ENCODE measurements around the gene RGPD5. TPM values are rescaled to one million over a fixed set of nuclear protein-coding genes. Genes with fewer than 3 reads are reported as not detected.
"Not testable (repeated sequence)": the region's sequence is repeated elsewhere in the genome, so short reads cannot be mapped to it uniquely, and the experiment has no call there.

The RGPD5 gene
- 10.5 TPM for polyA plus RNA-seq (2013, experiment 1 of 2; ENCODE audit: insufficient read length)
- polyA plus RNA-seq (2013, experiment 2 of 2; ENCODE audit: insufficient read length): 15.2 TPM

DNA sequence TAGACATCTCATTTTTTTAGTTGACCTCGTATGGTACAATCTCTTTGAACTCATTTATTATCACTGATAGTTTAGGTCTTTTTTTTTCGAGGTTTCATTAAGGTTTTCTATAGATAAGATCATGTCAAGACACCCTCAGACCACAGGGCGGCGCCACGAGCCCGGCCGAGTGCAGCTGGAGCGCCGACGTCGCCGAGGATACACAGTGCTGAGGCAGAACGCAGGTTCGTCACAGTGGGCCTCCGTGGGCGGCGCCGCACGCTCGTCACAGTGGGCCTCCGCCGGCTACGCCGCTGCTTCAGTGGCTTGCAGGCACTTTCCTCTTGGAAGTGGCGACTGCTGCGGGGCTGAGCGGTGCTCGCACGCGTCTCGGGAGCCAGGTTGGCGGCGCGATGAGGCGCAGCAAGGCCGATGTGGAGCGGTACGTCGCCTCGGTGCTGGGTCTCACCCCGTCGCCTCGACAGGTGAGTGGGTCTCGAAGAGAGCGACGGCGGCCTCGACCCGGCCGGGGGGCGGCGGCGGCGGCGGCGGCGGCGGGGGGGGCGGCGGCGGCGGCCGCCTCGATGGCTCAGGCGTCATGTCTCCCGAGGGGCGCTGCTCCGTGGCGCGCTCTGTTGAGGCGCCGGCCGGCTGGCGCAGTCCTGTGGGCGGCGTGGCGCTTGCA is at the start of gene RGPD5:
Gene RGPD5, plus strand, starts transcription at position 232 of the 664 bp plus-strand sequence. Its CDS starts 161 bp downstream, at position 393.
- DNase-seq: not testable (repeated sequence)

DNA sequence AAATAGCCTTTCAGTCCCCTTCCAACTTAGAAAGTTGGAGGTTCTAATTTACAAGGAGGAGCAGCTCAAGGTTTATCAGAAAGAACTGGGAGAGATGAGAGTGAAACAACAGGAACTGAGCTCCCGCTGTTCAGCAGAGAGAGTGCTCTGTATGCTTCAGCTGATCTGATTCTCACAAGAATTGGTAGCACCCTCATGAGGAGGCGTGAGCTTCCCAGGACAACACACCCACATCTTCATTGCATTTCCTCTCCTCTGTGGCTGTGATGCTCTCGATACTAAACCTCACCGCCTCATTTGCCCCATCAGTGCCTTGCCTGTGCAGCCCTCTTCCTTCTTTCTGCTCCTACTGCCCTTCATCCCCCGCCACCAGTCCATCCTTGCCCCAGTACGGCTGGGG is 42.5 kb upstream of the RGPD5 start:
- not testable (repeated sequence) for DNase-seq

- not testable (repeated sequence) for DNase-seq
Observed at GRCh38 chr2:109757163-109757824, 36.8 kb upstream of the RGPD5 start.

DNA sequence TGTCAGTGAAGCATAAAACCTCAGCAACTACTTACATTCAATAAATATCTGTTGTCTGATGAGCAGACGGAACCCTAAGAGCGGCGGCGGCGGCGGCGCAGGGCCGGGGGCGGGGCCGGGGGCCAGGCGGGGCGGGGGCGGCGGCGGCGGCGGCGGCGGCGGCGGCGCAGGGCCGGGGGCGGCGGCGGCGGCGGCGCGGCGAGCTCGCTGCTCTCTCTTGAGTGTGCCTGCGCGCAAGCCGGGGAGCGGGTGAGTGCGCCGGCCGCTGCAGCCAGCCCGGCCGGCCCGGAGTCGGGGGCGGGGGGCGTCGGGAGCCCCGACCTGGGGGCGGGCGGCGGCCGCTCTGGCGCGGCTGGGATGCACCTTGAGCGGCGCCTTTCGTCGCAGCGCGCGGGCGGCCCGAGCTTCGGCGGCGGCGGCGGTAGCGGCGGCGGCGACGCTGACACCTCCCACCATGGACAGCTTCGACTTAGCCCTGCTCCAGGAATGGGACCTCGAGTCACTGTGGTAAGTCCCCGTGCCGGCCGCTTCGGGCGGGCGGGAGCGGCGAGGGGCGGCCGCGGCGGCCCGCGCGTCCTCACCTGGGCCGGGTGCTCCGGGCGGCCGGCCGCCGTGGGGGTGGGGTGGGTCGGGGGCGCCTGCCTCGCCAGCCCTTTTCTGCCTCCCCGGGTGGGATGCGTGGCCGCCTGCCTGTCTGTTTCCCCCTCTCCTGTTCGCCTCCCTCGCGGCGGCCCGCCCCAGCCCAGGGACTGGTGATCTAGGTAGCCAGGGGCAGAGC is 33.7 kb upstream of the RGPD5 start:
- DNase-seq: not testable (repeated sequence)

GRCh38 chr2:109761043-109761454 is 33.1 kb upstream of the RGPD5 start:
- not testable (repeated sequence) for DNase-seq

DNA sequence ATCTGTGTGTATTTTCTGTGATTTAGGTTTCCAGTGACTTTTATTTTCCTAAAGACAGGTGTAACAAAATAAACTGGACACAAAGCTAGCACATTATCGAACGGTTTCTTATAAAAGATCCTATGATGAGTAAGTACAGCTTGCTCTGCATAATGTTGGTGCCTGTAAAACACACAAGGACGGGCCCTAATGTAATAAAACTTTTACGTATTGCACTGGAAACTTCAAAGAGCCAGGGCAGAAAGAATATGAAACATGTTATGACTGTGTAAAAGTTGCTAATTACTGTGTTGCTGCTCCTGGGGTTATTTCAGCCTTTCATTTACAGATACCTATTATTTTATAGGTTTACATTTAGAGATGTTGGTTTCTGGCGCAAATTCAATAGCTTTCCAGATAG is 32.1 kb upstream of the RGPD5 start:
- not testable (repeated sequence) for DNase-seq

DNA sequence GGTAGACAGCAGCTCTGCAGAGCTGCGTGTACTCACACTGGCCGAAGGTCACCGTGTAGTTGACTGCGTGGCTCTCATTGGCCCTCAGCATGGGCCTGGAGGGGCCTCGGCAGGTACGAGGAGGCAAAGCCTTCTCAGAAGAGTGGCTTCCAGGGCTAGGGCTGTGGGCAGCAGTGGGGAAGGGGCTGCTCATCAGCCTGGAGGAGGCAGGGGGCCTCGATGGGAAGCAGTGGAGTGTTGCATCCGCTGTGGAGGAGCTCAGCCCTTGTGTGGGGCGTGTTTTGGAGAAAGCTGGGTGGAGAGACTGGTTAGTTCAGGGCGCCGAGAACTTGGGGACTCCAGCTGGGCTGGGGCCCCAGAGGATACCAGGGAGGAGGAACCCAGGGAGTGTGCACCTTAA is 28.0 kb upstream of the RGPD5 start:
- not testable (repeated sequence) for DNase-seq

- not testable (repeated sequence) for DNase-seq
Observed at GRCh38 chr2:109766886-109767578, 27.1 kb upstream of the RGPD5 start.

- not testable (repeated sequence) for DNase-seq
Observed at GRCh38 chr2:109768934-109769333, 25.2 kb upstream of the RGPD5 start.

- not testable (repeated sequence) for DNase-seq
Observed at GRCh38 chr2:109779118-109779517, 15.0 kb upstream of the RGPD5 start.

- DNase-seq: not testable (repeated sequence)
Observed at GRCh38 chr2:109781147-109781816, 12.8 kb upstream of the RGPD5 start.

- DNase-seq: not testable (repeated sequence)
Observed at GRCh38 chr2:109782446-109782993, 11.6 kb upstream of the RGPD5 start.

DNA sequence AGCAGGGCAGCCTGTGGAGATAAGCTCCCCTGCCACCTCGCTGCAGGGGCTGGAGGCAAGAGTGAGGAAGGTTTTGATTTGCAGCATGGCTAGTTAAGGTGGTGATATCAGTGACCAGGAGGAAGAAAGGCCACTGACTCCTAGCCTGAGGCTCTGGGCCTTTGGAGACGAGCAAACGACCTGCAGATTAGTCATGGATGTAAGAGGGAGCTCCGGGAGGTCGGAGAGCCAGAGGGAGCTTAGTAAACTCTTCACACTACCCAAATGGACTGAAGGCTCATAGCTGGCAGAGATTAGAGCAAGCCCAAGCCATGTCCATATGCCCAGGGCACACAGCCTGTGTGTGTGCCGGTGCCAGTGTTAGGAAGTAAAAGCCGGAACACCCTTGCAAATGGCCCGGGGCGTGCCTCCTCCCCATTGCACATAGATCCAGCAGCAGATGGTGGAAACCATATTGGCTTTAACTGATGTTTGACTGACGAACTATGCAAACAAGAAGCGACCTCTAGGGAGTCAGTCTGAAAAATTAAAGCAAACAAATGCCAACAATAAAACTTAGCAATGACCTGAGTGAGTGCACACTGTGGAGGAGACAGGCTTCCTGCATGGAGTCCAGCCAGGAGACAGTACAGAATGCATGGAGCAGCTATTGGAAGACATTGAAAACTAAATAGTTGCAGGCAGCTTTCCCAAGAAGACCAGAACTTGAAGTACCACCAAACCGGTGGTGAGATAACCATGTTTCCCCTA is 2.4 kb upstream of the RGPD5 start:
- DNase-seq: not testable (repeated sequence)

GRCh38 chr2:109792659-109793058 is 1.4 kb upstream of the RGPD5 start:
- DNase-seq: not testable (repeated sequence)

GRCh38 chr2:109871129-109871751 is 77.1 kb downstream of the RGPD5 start:
- DNase-seq: not testable (repeated sequence)

- DNase-seq: not testable (repeated sequence)
Observed at GRCh38 chr2:109876625-109877024, 82.5 kb downstream of the RGPD5 start.

DNA sequence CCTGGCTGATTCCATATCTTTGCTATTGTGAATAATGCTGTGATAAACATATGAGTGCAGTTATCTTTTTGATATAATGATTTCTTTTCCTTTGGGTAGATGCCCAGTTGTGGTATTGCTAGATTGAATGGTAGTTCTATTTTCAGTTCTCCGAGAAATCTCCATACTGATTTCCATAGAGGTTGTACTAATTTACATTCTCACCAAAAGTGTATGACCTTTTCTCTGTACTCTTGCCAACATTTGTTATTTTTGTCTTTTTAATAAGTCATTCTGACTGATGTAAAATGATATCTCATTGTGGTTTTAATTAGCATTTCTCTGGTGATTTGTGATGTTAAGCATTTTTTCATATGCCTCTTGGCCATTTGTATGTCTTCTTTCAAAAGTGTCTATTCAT is 88.0 kb downstream of the RGPD5 start:
- not testable (repeated sequence) for DNase-seq

GRCh38 chr2:109888414-109888813 is 94.3 kb downstream of the RGPD5 start:
- DNase-seq: not testable (repeated sequence)

DNA sequence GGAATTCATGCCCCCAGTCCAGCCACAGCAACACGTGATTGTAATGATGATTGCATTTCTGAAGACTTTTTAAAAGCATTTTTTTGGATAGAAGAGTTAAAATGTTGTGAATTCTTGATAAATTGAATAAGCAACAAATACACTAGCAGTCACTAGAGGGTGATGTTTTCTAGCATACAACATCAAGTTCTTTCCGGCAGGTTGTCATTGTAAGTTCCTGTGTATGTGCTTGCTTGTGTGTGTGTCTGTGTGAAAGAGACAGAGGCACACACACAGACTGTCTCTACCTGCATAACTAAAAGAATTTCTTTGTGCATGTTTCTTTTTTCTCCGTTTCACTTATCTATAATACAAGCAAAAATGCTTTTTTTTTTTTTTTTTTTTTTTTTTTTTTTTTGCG is 95.8 kb downstream of the RGPD5 start:
- DNase-seq: not testable (repeated sequence)

- not testable (repeated sequence) for DNase-seq
Observed at GRCh38 chr2:109891024-109891423, 96.9 kb downstream of the RGPD5 start.
